HepG2 (cell line): Measurements from ENCODE around the gene SPAG9. TPM values are rescaled to one million over a fixed set of nuclear protein-coding genes. Genes with fewer than 3 reads are reported as not detected.

Experiments used
- AGO2 ChIP-seq: fragments of 200-400 bp; formaldehyde crosslinking; optimal IDR thresholded peaks from 2 replicates; pipeline ENCODE3; 2017; ENCODE audit warnings: mild to moderate bottlenecking, low read depth, low read length, moderate library complexity
- ATF5 ChIP-seq: sonication (generic); formaldehyde crosslinking; IDR thresholded peaks from 2 replicates; pipeline ENCODE4 v1.4.0; 2020; ENCODE audit warnings: mild to moderate bottlenecking, low read depth, missing genetic modification reagents
- ATF7 ChIP-seq, 2 experiments: fragments of 450-650 bp in 1 of 2; sonication (generic) in 1 of 2; formaldehyde crosslinking in 1 of 2; IDR thresholded peaks; 2 replicates each; pipeline versions ENCODE4 v1.4.0 to v1.6.1; 2016 to 2020; ENCODE audit warnings: antibody characterized with exemption in 1 of 2, mild to moderate bottlenecking in 1 of 2, missing genetic modification reagents in 1 of 2
- BCL6 ChIP-seq: IDR thresholded peaks from 2 replicates; pipeline ENCODE4 v1.6.1; 2016; ENCODE audit warnings: missing genetic modification reagents, missing compliant biosample characterization
- ELF1 ChIP-seq: sonication (generic); formaldehyde crosslinking; IDR thresholded peaks from 2 replicates; pipeline ENCODE4 v1.4.0; 2020; ENCODE audit warnings: missing genetic modification reagents
- EP300 ChIP-seq, 3 experiments: sonication (generic) in 1 of 3; formaldehyde crosslinking in 1 of 3; IDR thresholded peaks; 2 replicates each; pipeline versions ENCODE4 v1.5.1 to v1.6.1; 2011 to 2020; ENCODE audit warnings: low read depth in 2 of 3, low read length in 2 of 3, borderline replicate concordance in 1 of 3, improper control_type of control experiment in 1 of 3, mild to moderate bottlenecking in 1 of 3, missing genetic modification reagents in 1 of 3, moderate library complexity in 1 of 3
- ETS1 ChIP-seq: sonication (generic); formaldehyde crosslinking; IDR thresholded peaks from 2 replicates; pipeline ENCODE4 v1.4.0; 2020; ENCODE audit warnings: missing genetic modification reagents
- GTF3A ChIP-seq: sonication (generic); formaldehyde crosslinking; conservative IDR thresholded peaks from 2 replicates; pipeline ENCODE4 v1.4.0; 2020; ENCODE audit warnings: mild to moderate bottlenecking, missing genetic modification reagents
- ISL2 ChIP-seq: sonication (generic); formaldehyde crosslinking; IDR thresholded peaks from 2 replicates; pipeline ENCODE4 v1.5.0; 2020; ENCODE audit warnings: missing genetic modification reagents
- LBX2 ChIP-seq: sonication (generic); formaldehyde crosslinking; IDR thresholded peaks from 2 replicates; pipeline ENCODE4 v1.5.0; 2020; ENCODE audit warnings: missing genetic modification reagents, mild to moderate bottlenecking, borderline replicate concordance
- MAFK ChIP-seq, 2 experiments: IDR thresholded peaks in 1 of 2; conservative IDR thresholded peaks in 1 of 2; 2 replicates each; pipeline ENCODE4 v1.6.1; 2011; ENCODE audit warnings: improper control_type of control experiment in 2 of 2, low read length in 2 of 2
- NFE2 ChIP-seq: sonication (generic); formaldehyde crosslinking; IDR thresholded peaks from 2 replicates; pipeline ENCODE4 v1.4.0; 2020; ENCODE audit warnings: missing genetic modification reagents
- NFKB2 ChIP-seq: sonication (generic); formaldehyde crosslinking; IDR thresholded peaks from 2 replicates; pipeline ENCODE4 v1.4.0; 2020; ENCODE audit warnings: missing genetic modification reagents, borderline replicate concordance
- PRMT3 ChIP-seq: sonication (generic); formaldehyde crosslinking; IDR thresholded peaks from 2 replicates; pipeline ENCODE4 v1.8.1; 2022; ENCODE audit warnings: low read depth, mild to moderate bottlenecking, moderate library complexity, missing genetic modification reagents, borderline replicate concordance
- SALL2 ChIP-seq: sonication (generic); formaldehyde crosslinking; IDR thresholded peaks from 2 replicates; pipeline ENCODE4 v1.8.1; 2023; ENCODE audit warnings: mild to moderate bottlenecking, missing genetic modification reagents, inconsistent platforms
- XRCC5 ChIP-seq: fragments of 200-400 bp; formaldehyde crosslinking; optimal IDR thresholded peaks from 2 replicates; pipeline ENCODE3; 2017; ENCODE audit warnings: mild to moderate bottlenecking, low read length
- ZBTB38 ChIP-seq: sonication (generic); formaldehyde crosslinking; IDR thresholded peaks from 2 replicates; pipeline ENCODE4 v1.5.1; 2020; ENCODE audit warnings: mild to moderate bottlenecking, missing genetic modification reagents
- ZNF280D ChIP-seq: sonication (generic); formaldehyde crosslinking; IDR thresholded peaks from 2 replicates; pipeline ENCODE4 v1.5.1; 2020; ENCODE audit warnings: mild to moderate bottlenecking, missing genetic modification reagents
- ZNF383 ChIP-seq: sonication (generic); formaldehyde crosslinking; IDR thresholded peaks from 2 replicates; pipeline ENCODE4 v1.4.0; 2020; ENCODE audit warnings: missing genetic modification reagents, mild to moderate bottlenecking, borderline replicate concordance
- ZNF580 ChIP-seq: IDR thresholded peaks from 2 replicates; pipeline ENCODE4 v1.6.1; 2016; ENCODE audit warnings: low read depth, borderline replicate concordance
- ZNF780A ChIP-seq: sonication (generic); formaldehyde crosslinking; IDR thresholded peaks from 2 replicates; pipeline ENCODE4 v1.8.0; 2022; ENCODE audit warnings: mild to moderate bottlenecking, missing genetic modification reagents, moderate library complexity
- ZNF883 ChIP-seq: sonication (generic); formaldehyde crosslinking; IDR thresholded peaks from 2 replicates; pipeline ENCODE4 v1.5.1; 2020; ENCODE audit warnings: mild to moderate bottlenecking, missing genetic modification reagents; ENCODE audit errors: not compliant biosample characterization
- ZSCAN29 ChIP-seq: sonication (generic); formaldehyde crosslinking; conservative IDR thresholded peaks from 2 replicates; pipeline ENCODE4 v1.4.0; 2020; ENCODE audit warnings: mild to moderate bottlenecking, missing genetic modification reagents
- polyA plus RNA-seq, 8 experiments: library from polyadenylated mRNA; depleted of rRNA in 3 of 8; stranded (reverse) in 7 of 8; unstranded in 1 of 8; fragments of >200 nt; fragmentation: Illumina TruSeq in 4 of 8; extraction: Trizol in 4 of 8; gene quantifications; 2 replicates each; pipeline versions ENCODE4 v1.2.1 to v1.2.3, GENCODE V29; 2011 to 2016; ENCODE audit warnings: low read depth in 4 of 8, missing spikeins in 1 of 8, mixed read lengths in 1 of 8; ENCODE audit not compliant: insufficient read depth in 1 of 8
- total RNA-seq, 5 experiments: library from RNA; depleted of rRNA; stranded (reverse); fragments of >200 nt; fragmentation: Illumina TruSeq; extraction: Trizol; gene quantifications; 2 replicates each; pipeline ENCODE4 v1.2.3, GENCODE V29; 2016; ENCODE audit warnings: low read depth in 1 of 5

The SPAG9 gene
- total and polyA plus RNA-seq, 2 of the 13 experiments (the other 11 are each of a cell fraction or from before 2014, with no cell fraction given) = 43.2 to 78.6 TPM

GRCh38 chr17:51046514-51047384 lies 73.9 kb downstream of the SPAG9 start (continued):
- TF ChIP-seq ATF5 (CRISPR knock-in tag) = no peak
- no peak for TF ChIP-seq ZNF383 (CRISPR knock-in tag)
- no peak for TF ChIP-seq BCL6 (CRISPR knock-in tag)
- TF ChIP-seq PRMT3 (CRISPR knock-in tag) = 0 out of 2 replicates have a peak, but pooled peaks have one; percentile 36
- no peak for TF ChIP-seq LBX2 (CRISPR knock-in tag)
- TF ChIP-seq ISL2 (CRISPR knock-in tag) = no peak
- no peak for TF ChIP-seq EP300 (IDR thresholded peaks at IDR 0.05; ENCODE audit: low read depth in 2 of 2, low read length in 2 of 2)
- no peak for TF ChIP-seq EP300 (CRISPR knock-in tag; IDR thresholded peaks at IDR 0.05; ENCODE audit: borderline replicate concordance)
- TF ChIP-seq XRCC5 = no peak
- no peak for TF ChIP-seq ZNF580 (CRISPR knock-in tag)
- TF ChIP-seq ZNF883 (CRISPR knock-in tag) = no peak
- peak; percentile 92 for TF ChIP-seq ATF7 (IDR thresholded peaks at IDR 0.05)
- no peak for TF ChIP-seq ATF7 (CRISPR knock-in tag; IDR thresholded peaks at IDR 0.05)
- TF ChIP-seq ZBTB38 (CRISPR knock-in tag) = peak; percentile 75; the same call in 1 of the 2 replicates
- no peak for TF ChIP-seq ETS1 (CRISPR knock-in tag)
- TF ChIP-seq AGO2 = no peak
- no peak for TF ChIP-seq GTF3A (CRISPR knock-in tag)
- TF ChIP-seq NFKB2 (CRISPR knock-in tag) = 0 out of 2 replicates have a peak, but pooled peaks have one; percentile 37
- TF ChIP-seq ZSCAN29 (CRISPR knock-in tag) = no peak
- TF ChIP-seq MAFK (conservative IDR thresholded peaks at IDR 0.05 in 1 of 2, IDR thresholded peaks at IDR 0.05 in 1 of 2; ENCODE audit: low read length in 2 of 2) = peak; percentile 39 to 49
- no peak for TF ChIP-seq ZNF280D (CRISPR knock-in tag)
- no peak for TF ChIP-seq ELF1
- TF ChIP-seq ZNF780A (CRISPR knock-in tag) = no peak
- TF ChIP-seq NFE2 (CRISPR knock-in tag) = no peak
- TF ChIP-seq SALL2 = no peak
